Parathyroid adenoma (tissue), 2 donors: ENCODE data around the gene UNC80.

Experiments used
- H2AFZ ChIP-seq: fragments of 300-600 bp; sonication (generic); one replicate; pipeline ENCODE4 v1.7.0; 2017; ENCODE audit warnings: antibody characterized with exemption, mild to moderate bottlenecking
- H3K27ac ChIP-seq: fragments of 300-600 bp; sonication (generic); one replicate; pipeline ENCODE4 v1.7.0; 2017
- H3K27me3 ChIP-seq: fragments of 300-600 bp; sonication (generic); one replicate; pipeline ENCODE4 v1.7.0; 2017; ENCODE audit warnings: low read length; ENCODE audit not compliant: control insufficient read depth, insufficient read depth
- H3K36me3 ChIP-seq: fragments of 300-600 bp; sonication (generic); one replicate; pipeline ENCODE4 v1.7.0; 2017; ENCODE audit warnings: low read length; ENCODE audit not compliant: control insufficient read depth, insufficient read depth
- H3K4me1 ChIP-seq: fragments of 300-600 bp; sonication (generic); one replicate; pipeline ENCODE4 v1.7.0; 2017; ENCODE audit warnings: control low read depth
- H3K4me2 ChIP-seq: fragments of 300-600 bp; sonication (generic); one replicate; pipeline ENCODE4 v1.7.0; 2017; ENCODE audit warnings: low read length
- H3K4me3 ChIP-seq: fragments of 300-600 bp; sonication (generic); one replicate; pipeline ENCODE4 v1.7.0; 2017; ENCODE audit warnings: low read depth, low read length
- H3K79me2 ChIP-seq: fragments of 300-600 bp; sonication (generic); one replicate; pipeline ENCODE4 v1.7.0; 2017; ENCODE audit warnings: control low read depth
- H3K9ac ChIP-seq: fragments of 300-600 bp; sonication (generic); one replicate; pipeline ENCODE4 v1.7.0; 2017; ENCODE audit warnings: mild to moderate bottlenecking
- H3K9me3 ChIP-seq: fragments of 300-600 bp; sonication (generic); one replicate; pipeline ENCODE4 v1.7.0; 2017; ENCODE audit warnings: low read length; ENCODE audit not compliant: control insufficient read depth
- TF ChIP-seq, protein P1 (sequence below): fragments of 300-600 bp; sonication (generic); IDR thresholded peaks from one replicate; pipeline ENCODE4 v1.7.0; 2017; ENCODE audit warnings: antibody characterized with exemption, mild to moderate bottlenecking
- donor health status: primary hyperparathyroidism.

The UNC80 gene

DNA sequence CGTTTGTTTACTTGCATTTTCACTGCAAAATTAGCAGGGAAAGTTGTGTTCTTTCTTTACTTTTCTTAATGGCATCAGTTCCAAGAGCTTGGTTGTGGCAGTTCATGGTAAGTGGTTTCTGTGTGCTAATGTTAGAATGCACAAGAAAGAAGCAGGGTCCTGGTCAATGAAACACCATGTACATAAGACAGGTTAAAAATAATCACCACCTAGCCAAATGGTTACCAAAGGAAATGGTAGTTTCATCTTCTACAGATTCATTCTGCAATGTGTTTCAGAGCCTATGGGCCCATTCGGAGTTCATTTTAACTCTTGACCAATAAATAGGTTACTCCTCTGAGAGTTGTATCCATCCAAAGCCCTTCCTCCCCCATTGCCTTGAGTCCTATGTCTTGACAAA is 212.7 kb downstream of the UNC80 start:
- Histone ChIP-seq H3K4me1 (peaks cover 2% of the 10 kb centered on the region), H3K9me3 (no peaks in the 10 kb centered on the region), H3K79me2 (peaks cover under 1% of the 10 kb centered on the region), H3K4me2 (no peak overlapping the region), H3K27ac (no peak overlapping the region), H3K4me3 (no peak overlapping the region), H2AFZ (no peak overlapping the region), H3K9ac (no peak overlapping the region), H3K27me3 (no peaks in the 10 kb centered on the region), H3K36me3 (no peaks in the 10 kb centered on the region)
- TF ChIP-seq, protein P1, sequence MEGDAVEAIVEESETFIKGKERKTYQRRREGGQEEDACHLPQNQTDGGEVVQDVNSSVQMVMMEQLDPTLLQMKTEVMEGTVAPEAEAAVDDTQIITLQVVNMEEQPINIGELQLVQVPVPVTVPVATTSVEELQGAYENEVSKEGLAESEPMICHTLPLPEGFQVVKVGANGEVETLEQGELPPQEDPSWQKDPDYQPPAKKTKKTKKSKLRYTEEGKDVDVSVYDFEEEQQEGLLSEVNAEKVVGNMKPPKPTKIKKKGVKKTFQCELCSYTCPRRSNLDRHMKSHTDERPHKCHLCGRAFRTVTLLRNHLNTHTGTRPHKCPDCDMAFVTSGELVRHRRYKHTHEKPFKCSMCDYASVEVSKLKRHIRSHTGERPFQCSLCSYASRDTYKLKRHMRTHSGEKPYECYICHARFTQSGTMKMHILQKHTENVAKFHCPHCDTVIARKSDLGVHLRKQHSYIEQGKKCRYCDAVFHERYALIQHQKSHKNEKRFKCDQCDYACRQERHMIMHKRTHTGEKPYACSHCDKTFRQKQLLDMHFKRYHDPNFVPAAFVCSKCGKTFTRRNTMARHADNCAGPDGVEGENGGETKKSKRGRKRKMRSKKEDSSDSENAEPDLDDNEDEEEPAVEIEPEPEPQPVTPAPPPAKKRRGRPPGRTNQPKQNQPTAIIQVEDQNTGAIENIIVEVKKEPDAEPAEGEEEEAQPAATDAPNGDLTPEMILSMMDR = no peak

DNA sequence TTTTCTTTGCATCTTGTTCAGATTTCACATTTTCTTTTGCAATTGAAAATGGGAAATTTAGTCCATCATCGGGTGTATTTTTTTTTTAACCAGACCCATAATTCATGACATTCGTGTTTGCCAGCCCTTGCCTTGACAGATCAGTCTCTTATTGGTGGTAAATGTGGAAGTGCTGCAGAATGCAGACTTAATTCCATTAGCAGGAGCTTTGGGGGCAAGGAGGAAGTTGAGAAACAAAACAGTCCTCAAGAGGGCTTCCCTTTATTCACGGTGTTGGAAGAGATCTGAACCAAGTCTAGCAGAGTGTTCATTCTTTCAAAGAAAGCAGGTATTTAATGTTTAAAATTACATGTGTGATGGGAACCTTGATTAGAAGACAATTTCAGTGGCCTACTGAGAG is 214.2 kb downstream of the UNC80 start:
- H2AFZ ChIP-seq = no peak overlapping the region
- peaks cover 2% of the 10 kb centered on the region for H3K4me1 ChIP-seq
- H3K27me3 ChIP-seq = no peaks in the 10 kb centered on the region
- no peaks in the 10 kb centered on the region for H3K36me3 ChIP-seq
- H3K4me2 ChIP-seq = no peak overlapping the region
- TF ChIP-seq, protein P1 = no peak
- no peak overlapping the region for H3K4me3 ChIP-seq
- H3K9ac ChIP-seq = no peak overlapping the region
- H3K9me3 ChIP-seq = no peaks in the 10 kb centered on the region
- H3K27ac ChIP-seq = no peak overlapping the region
- no peaks in the 10 kb centered on the region for H3K79me2 ChIP-seq

DNA sequence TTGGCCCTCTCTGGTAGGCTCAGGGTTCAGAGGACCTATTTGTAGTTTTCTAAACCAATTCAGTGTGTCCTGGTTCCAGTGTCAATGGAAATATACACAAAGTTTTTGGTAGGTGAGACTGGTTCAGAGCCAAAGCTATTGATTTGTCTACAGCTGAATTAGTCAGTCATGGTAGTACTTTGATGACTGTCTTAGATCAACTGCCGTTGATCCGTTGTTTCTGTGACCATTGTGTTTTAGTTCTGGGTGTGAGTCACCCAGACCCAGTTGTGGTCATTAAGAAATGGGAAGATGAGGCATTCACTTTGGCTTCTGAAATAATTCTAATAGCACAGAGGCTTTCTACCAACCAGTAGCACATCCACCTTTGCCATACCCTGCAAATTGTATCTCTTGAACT is 214.8 kb downstream of the UNC80 start:
- Histone ChIP-seq H3K4me2 (no peak overlapping the region), H3K4me1 (peaks cover 2% of the 10 kb centered on the region), H3K9ac (no peak overlapping the region), H3K79me2 (no peaks in the 10 kb centered on the region), H3K4me3 (no peak overlapping the region), H3K36me3 (no peaks in the 10 kb centered on the region), H3K27me3 (no peaks in the 10 kb centered on the region), H3K27ac (no peak overlapping the region), H2AFZ (no peak overlapping the region), H3K9me3 (no peaks in the 10 kb centered on the region)
- TF ChIP-seq, protein P1 = no peak

DNA sequence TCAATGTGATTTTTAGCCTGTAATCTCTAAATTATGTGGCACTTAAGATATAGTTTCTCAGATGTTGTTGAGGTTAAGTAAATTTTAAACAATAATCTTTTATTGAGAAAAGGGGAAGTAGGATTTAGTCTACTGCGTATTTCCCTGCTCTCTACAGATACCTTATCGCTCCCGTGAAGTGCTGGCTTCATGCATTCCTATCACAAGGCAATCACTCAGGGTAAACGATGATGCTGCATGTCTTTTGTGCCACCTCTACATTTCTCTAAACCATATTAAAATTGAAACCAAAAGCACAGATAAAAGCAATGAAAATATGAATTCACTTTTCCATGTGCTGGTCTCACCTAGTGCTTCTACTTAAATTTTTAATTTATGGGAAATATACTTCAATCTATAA is 216.4 kb downstream of the UNC80 start:
- Histone ChIP-seq H3K27me3 (no peaks in the 10 kb centered on the region), H3K4me1 (peaks cover 2% of the 10 kb centered on the region), H3K9ac (no peak overlapping the region), H3K36me3 (no peaks in the 10 kb centered on the region), H3K79me2 (no peaks in the 10 kb centered on the region), H3K4me2 (peak overlapping the region; percentile 34), H3K9me3 (no peaks in the 10 kb centered on the region), H3K27ac (no peak overlapping the region), H3K4me3 (no peak overlapping the region), H2AFZ (no peak overlapping the region)
- TF ChIP-seq, protein P1 = no peak

DNA sequence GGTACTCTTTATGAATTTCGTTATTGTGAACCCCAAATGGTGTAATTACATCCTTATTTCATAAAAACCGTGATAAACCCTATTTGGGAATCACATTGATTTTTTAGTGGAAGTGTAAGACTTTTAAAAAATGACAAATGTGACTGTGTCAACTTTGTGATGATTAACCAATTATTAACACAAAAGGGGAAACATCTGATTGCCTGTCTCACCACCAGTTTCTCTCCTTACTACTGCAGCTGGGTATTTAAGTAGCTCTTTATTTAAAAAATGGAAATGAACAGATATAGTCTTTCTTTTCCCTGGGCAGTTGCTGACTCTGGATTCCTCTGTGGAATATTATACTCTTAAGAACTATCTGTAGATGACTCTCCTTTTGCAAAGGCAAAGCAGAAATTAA is 219.2 kb downstream of the UNC80 start:
- Histone ChIP-seq H3K4me3 (no peak overlapping the region), H3K4me2 (no peak overlapping the region), H3K36me3 (no peaks in the 10 kb centered on the region), H3K4me1 (no peaks in the 10 kb centered on the region), H3K9ac (no peak overlapping the region), H2AFZ (no peak overlapping the region), H3K27me3 (no peaks in the 10 kb centered on the region), H3K9me3 (no peaks in the 10 kb centered on the region), H3K79me2 (no peaks in the 10 kb centered on the region), H3K27ac (no peak overlapping the region)
- TF ChIP-seq, protein P1 = no peak
